Measurements from ENCODE around the gene LSMEM2.

The LSMEM2 gene

GRCh38 chr3:50278880-50279224, at the start of gene LSMEM2:
LSMEM2 (plus strand) TSS chr3:50279087; CDS start chr3:50279114, 27 bp downstream.
- TF ChIP-seq EZH2phosphoT487 (IDR thresholded peaks at IDR 0.05; ENCODE audit: borderline replicate concordance) (no peak), CTCF (conservative IDR thresholded peaks at IDR 0.05; ENCODE audit: low read length) (no peak)
- H3K79me2 ChIP-seq (ENCODE audit: insufficient read depth, low read length), result no peaks in the 10 kb centered on the region
- no peak within 1 kb of the TSS for H3K4me2 ChIP-seq (ENCODE audit: low read depth, low read length, poor library complexity, severe bottlenecking)
- H2AFZ ChIP-seq (ENCODE audit: low read length), result no peak within 1 kb of the TSS
- no peaks in the 10 kb centered on the region for H4K20me1 ChIP-seq (ENCODE audit: insufficient read depth, low read length, poor library complexity, severe bottlenecking)
- no peaks in the 10 kb centered on the region for H3K36me3 ChIP-seq (ENCODE audit: insufficient read depth, low read length)
- no peaks in the 10 kb centered on the region for H3K9me3 ChIP-seq (ENCODE audit: insufficient read depth, low read depth, low read length)
- H3F3A ChIP-seq (ENCODE audit: low read depth), result no peaks in the 10 kb centered on the region
- H3K9ac ChIP-seq (ENCODE audit: low read depth, low read length, poor library complexity, severe bottlenecking), result no peak within 1 kb of the TSS
- no peaks in the 10 kb centered on the region for H3K27me3 ChIP-seq (ENCODE audit: insufficient read depth, low read length, poor library complexity, severe bottlenecking)
- H3K9me2 ChIP-seq (replicated peaks; ENCODE audit: low read depth, low read length), result no peaks in the 10 kb centered on the region
- no peak within 1 kb of the TSS for H3K4me3 ChIP-seq (ENCODE audit: low read length, poor library complexity, severe bottlenecking)
- no peaks in the 10 kb centered on the region for H3K4me1 ChIP-seq (ENCODE audit: insufficient read depth, low read length, poor library complexity, severe bottlenecking)

DNA sequence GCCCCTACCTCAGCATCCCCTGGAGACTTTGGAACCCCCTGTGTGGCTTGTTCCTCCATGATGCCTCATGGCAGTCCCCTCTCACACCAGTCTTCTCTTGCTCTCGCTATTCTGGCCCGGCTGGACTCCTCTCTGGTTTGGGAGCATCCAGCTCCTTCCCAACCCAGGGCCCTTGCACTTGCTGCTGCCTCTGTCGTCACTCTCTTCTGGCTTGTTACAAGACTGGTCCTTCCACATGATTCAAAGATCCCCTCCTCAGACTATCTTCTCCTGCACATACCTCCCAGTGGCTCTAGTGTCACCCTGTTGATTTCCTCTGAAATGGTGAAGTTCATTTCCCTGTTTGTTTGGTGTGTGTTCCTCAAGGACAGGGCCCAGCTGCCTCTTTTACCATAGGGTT, 49.4 kb upstream of the LSMEM2 start:
- Histone ChIP-seq H3K79me2 (ENCODE audit: insufficient read depth, low read length) (no peaks in the 10 kb centered on the region), H3K4me3 (ENCODE audit: low read length, poor library complexity, severe bottlenecking) (no peak overlapping the region), H3F3A (ENCODE audit: low read depth) (no peaks in the 10 kb centered on the region), H2AFZ (ENCODE audit: low read length) (no peak overlapping the region), H3K27me3 (ENCODE audit: insufficient read depth, low read length, poor library complexity, severe bottlenecking) (no peaks in the 10 kb centered on the region), H3K4me1 (ENCODE audit: insufficient read depth, low read length, poor library complexity, severe bottlenecking) (peaks cover 13% of the 10 kb centered on the region), H3K36me3 (ENCODE audit: insufficient read depth, low read length) (no peaks in the 10 kb centered on the region), H3K9ac (ENCODE audit: low read depth, low read length, poor library complexity, severe bottlenecking) (no peak overlapping the region), H3K4me2 (ENCODE audit: low read depth, low read length, poor library complexity, severe bottlenecking) (no peak overlapping the region), H3K9me2 (replicated peaks; ENCODE audit: low read depth, low read length) (no peaks in the 10 kb centered on the region), H3K9me3 (ENCODE audit: insufficient read depth, low read depth, low read length) (no peaks in the 10 kb centered on the region), H4K20me1 (ENCODE audit: insufficient read depth, low read length, poor library complexity, severe bottlenecking) (no peaks in the 10 kb centered on the region)
- TF ChIP-seq CTCF (conservative IDR thresholded peaks at IDR 0.05; ENCODE audit: low read length) (no peak), EZH2phosphoT487 (IDR thresholded peaks at IDR 0.05; ENCODE audit: borderline replicate concordance) (no peak)

DNA sequence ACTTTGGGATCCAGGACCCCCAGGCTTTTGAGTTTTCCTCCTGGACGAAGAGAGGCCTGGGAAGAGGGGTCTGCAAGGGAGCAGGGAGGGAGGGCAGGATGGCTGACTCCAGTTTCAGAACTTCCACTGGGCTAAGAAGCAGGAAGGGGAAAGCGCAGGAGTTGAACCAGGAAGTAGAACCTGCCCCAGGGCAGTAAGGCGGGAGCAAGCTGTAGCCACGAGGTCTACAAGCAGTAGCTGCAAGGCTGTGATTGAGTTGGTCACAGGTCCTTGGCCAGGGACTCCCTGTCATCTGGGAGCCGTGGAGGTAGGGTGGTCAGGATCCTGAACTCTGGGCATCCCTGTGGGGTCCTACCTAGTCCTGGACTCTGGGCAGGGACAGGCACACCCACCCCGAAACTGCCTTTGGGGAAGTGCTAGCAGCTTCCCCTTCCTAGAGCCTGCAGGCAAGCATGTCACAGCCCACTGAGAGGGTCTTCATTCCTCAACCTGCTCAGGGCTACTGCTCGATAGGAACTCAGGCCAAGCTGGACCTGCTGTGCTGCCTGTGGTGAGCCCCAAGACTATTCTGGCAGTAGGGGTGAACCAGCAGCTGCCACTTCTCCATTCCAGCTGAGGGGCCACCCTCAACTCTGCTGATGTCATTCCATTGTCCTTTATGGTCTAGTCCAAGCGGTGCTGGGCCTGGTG, 48.6 kb upstream of the LSMEM2 start:
- TF ChIP-seq EZH2phosphoT487 (IDR thresholded peaks at IDR 0.05; ENCODE audit: borderline replicate concordance) (no peak), CTCF (conservative IDR thresholded peaks at IDR 0.05; ENCODE audit: low read length) (no peak)
- Histone ChIP-seq H4K20me1 (ENCODE audit: insufficient read depth, low read length, poor library complexity, severe bottlenecking) (no peaks in the 10 kb centered on the region), H3K79me2 (ENCODE audit: insufficient read depth, low read length) (peaks cover 3% of the 10 kb centered on the region; the same call in 1 of the 2 replicates), H3F3A (ENCODE audit: low read depth) (no peaks in the 10 kb centered on the region), H3K9me3 (ENCODE audit: insufficient read depth, low read depth, low read length) (no peaks in the 10 kb centered on the region), H3K4me1 (ENCODE audit: insufficient read depth, low read length, poor library complexity, severe bottlenecking) (peaks cover 20% of the 10 kb centered on the region), H3K9ac (ENCODE audit: low read depth, low read length, poor library complexity, severe bottlenecking) (no peak overlapping the region), H2AFZ (ENCODE audit: low read length) (no peak overlapping the region), H3K4me3 (ENCODE audit: low read length, poor library complexity, severe bottlenecking) (no peak overlapping the region), H3K27me3 (ENCODE audit: insufficient read depth, low read length, poor library complexity, severe bottlenecking) (no peaks in the 10 kb centered on the region), H3K9me2 (replicated peaks; ENCODE audit: low read depth, low read length) (no peaks in the 10 kb centered on the region), H3K36me3 (ENCODE audit: insufficient read depth, low read length) (no peaks in the 10 kb centered on the region), H3K4me2 (ENCODE audit: low read depth, low read length, poor library complexity, severe bottlenecking) (no peak overlapping the region)

Measured in Loucy (cell line).